Cerebellar nuclear complex (tissue), 1 donor: Measurements from ENCODE around the gene LTBR.
"Not testable (repeated sequence)": the region's sequence is repeated elsewhere in the genome, so short reads cannot be mapped to it uniquely, and the experiment has no call there.

Source experiments
- DNase-seq, 2 experiments: peaks; one replicate each; lab custom pipeline; 2025; lab: John Stamatoyannopoulos, UW

The LTBR gene

DNA sequence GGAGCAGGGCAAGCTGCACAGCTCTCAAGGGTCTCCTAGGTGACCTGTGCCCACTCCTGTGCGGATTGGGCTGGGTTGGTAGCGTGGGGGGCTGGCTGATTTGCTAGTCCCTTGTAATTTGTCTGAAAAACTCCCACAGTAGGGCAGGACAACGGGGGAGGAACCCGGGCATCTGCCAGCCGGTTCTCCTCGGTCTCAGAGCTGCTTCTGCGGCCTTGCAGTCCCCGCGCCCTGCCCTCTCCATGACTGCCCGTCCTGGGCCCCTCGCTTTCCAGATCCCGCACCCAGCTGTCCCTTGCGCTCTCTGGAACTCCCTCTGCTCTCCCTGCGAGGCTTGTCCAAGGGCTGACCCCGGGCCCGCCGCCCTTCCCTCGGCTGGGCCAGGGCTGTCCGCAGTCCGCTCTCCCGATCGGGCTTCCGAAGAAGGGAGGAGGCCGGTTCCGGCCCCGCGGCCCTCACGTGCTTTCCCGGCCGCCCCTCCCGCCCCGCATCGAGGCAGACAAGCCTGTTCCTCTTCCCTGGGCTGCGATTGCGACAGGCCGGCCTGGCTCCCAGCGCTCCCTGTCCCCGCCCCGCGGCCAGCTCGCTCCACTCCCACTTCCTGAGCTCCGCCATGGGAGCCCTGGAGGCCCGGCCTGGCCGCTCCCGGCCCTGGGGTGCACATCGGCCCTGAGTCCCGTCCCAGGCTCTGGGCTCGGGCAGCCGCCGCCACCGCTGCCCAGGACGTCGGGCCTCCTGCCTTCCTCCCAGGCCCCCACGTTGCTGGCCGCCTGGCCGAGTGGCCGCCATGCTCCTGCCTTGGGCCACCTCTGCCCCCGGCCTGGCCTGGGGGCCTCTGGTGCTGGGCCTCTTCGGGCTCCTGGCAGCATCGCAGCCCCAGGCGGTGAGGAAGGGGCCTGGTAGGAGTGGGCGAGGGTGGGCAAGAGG, at the start of gene LTBR:
Gene LTBR (plus strand): TSS at position 591 of the 927 bp plus-strand sequence. CDS start 197 bp downstream, at position 788.
- DNase-seq: no peak

DNA sequence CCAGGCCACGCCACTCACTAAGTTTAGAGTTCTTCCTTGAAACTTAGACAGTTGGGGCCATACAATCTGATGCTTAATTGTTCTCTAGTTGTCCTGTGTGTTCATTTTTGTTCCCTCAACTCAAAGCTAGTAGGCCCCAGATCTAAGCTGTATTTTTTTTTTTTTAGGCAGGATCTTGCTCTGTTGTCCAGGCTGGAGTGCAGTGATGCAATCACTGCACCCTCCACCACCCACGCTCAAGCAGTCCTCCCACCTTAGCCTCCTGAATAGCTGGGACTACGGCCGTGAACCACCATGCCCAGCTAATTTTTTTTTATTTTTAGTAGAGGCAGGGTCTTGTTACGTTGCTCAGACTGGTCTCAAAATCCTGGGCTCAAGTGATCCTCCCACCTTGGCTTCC, 49.6 kb upstream of the LTBR start:
- DNase-seq: no peak

DNA sequence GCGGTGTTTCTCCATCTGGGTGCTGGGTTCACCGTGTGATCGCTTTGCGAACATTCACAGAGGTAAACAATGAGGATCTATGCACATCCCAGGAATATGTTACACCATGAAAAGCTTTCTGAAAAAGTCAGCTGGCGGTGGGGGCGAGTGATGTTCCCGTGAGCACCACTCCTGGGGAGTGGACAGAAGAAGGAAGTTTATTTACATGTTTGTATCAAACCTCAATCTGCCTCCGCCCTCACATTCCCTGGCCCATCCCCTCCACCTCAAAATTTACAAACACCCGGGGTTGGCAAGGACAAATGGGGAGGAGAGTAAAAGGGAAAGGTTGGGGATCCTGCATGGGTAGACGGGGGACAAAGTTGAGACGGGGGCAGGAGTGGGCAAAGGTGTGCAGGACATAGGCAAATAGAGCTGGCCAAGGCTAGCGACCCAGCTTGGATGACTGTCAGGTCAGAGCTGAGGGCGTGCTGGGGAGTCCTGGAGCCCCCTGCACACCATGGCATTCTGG, 49.0 kb upstream of the LTBR start:
- no peak for DNase-seq

DNA sequence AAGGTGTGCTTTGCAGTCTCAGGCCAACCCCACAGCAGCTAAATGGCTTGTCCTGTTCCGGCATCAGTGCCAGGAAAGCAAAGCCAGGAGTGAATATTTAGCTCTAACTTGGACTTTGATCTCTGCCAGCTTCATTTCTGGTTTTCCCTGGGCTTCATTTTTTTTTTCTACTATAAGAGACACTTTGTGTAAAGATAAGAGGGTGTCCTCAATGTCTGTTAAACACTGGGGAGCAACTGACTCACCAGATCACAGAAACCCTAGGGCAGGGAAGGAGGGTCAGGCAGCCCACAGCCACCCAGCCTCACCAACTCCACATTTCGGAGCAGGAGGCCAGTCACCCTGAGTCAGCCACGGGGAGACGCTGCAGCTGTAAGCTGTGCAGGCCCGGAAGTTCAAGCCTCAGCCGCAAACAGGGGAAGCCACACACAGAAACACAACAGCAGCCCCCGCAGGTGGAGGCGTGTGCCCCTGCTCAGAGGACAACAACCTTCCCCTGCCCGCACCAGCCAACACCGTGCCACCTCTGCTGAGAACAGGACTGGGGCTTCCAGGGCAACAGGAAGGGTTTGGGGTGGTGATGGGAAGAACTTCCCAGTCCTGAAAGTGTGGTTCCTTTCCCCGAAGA, 48.4 kb upstream of the LTBR start:
- DNase-seq: no peak

- DNase-seq: no peak
Measured at GRCh38 chr12:6336079-6336888, 47.7 kb upstream of the LTBR start.

- no peak for DNase-seq
Measured at GRCh38 chr12:6336889-6337853, 46.8 kb upstream of the LTBR start.

DNA sequence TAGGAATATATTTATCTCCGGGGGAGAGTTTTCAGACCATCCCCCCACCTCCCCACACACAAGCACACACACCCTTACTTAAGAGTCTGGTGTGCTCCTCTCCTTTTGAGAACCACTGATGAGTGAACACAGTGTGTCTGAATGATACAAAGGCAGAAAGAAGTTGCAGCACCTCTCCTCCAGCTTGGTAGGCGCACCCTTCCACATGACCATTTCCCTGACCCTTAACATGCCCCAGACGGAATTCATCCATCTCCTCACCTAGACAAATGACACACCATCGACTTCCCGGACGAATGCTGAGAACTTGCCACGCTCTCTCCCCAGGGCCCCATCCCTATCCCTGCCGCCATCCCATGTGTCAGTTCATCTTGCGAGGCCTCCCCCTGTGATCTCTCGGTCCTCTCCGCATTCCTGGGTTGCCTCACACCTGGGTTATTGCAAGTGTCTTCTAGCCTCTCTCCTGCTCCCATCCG, 46.0 kb upstream of the LTBR start:
- DNase-seq: no peak

DNA sequence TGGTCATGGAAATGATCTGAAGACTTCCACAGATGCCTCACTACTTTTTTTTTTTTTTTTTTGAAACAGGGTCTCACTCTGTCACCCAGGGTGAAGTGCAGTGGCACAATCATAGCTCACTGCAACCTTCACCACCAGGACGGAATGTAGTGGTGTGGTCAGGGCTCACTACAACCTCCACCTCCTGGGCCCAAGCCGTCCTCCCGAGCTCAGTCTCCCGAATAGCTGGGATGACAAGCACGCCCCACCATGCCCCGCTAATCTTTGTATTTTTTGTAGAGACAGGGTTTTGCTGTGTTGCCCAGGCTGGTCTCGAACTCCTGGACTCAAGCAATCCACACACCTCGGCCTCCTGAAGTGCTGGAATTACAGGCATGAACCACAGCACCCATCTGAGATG, 45.4 kb upstream of the LTBR start:
- not testable (repeated sequence) for DNase-seq

DNA sequence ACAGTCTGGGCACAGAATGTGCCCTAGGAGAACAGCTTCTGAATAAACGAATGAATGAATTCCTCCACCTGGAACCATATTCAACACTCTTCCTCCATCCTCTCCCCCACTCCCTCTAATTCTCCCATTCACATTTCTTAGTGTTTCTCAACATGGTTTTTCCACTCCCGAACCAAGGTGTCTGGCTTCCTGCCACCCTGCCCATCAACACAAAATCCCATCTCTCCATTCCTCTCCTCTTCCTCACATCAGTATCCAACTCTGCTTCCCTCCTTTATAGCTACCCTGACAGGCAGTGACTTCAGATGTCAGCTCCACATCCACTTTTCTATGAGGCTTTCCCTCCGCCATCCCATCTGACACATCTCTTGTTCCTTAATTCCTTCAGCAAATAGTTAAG, 45.0 kb upstream of the LTBR start:
- DNase-seq: no peak

GRCh38 chr12:6340032-6340638, 43.8 kb upstream of the LTBR start:
- no peak for DNase-seq

DNA sequence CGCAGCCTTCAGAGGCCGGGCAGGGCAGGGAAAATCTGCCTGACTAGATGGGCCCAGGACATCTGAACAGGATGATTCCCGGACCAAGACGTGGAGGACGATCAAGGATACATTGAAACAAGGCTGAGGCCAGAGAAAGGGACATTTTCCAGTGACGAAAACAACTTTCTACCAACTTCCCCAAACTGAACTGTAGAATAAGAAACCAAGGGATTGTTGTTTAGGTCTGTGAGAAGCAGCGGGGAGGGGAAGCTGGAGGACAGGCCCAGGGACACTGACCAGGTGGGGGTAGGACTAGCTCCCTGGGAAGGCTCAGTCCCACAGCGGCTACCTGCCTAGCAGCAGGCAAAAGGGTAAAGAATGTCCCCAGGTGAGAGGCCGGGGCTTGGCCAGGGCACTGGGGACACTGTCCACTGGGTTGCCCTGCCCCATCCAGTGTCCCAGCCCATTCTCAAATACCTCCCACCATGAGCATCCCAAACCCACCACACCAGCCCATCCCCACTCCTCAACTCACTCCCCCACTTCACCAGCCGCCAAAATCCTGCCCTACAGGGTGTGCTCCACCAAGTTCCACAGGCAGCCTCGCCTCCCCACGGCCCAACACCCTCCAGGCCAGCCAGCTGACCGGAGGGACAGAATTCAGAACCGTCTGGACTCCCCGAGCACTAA, 43.1 kb upstream of the LTBR start:
- DNase-seq: no peak

DNA sequence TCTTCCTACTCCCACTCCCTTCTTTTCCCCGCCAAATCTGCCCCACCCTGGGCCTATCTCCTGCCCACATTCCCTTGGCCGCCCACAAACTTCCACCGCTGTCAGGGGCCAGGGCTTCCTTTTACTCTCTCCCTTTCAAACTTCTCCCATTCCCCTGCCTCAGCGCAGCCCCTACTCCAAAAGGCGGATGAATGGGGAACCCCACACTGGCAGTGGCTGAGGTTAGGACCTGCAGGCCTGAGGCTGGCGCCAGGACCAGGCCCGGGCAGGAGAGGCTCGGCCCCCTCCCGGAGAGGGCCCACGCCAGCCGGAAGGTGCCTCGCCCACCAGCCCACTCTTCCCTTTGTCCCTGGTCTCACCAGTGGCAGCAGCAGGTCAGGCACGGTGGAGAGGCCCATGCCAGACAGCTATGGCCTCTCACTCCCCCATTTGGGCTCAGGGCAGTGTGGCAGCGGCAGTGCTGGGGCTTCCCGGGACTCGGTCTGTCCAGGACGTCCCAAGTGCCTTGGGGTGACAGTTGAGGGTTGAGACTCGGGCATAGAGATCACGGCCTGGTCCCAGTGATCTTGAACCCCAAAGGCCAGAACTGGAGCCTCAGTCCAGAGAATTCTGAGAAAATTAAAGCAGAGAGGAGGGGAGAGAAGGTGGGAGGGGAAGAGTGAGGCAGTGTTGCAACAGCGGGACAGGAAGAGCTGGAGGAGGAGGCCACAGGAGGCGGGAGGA, 42.4 kb upstream of the LTBR start, which contains the start of gene TNFRSF1A:
Gene TNFRSF1A (minus strand): TSS at position 660 of the 723 bp plus-strand sequence. CDS start 262 bp downstream, at position 398.
- DNase-seq: no peak

GRCh38 chr12:6342140-6342889, 41.6 kb upstream of the LTBR start:
- no peak for DNase-seq

GRCh38 chr12:6343518-6343917, 40.4 kb upstream of the LTBR start:
- DNase-seq: no peak

- DNase-seq: not testable (repeated sequence)
Measured at GRCh38 chr12:6344101-6344660, 39.8 kb upstream of the LTBR start.

DNA sequence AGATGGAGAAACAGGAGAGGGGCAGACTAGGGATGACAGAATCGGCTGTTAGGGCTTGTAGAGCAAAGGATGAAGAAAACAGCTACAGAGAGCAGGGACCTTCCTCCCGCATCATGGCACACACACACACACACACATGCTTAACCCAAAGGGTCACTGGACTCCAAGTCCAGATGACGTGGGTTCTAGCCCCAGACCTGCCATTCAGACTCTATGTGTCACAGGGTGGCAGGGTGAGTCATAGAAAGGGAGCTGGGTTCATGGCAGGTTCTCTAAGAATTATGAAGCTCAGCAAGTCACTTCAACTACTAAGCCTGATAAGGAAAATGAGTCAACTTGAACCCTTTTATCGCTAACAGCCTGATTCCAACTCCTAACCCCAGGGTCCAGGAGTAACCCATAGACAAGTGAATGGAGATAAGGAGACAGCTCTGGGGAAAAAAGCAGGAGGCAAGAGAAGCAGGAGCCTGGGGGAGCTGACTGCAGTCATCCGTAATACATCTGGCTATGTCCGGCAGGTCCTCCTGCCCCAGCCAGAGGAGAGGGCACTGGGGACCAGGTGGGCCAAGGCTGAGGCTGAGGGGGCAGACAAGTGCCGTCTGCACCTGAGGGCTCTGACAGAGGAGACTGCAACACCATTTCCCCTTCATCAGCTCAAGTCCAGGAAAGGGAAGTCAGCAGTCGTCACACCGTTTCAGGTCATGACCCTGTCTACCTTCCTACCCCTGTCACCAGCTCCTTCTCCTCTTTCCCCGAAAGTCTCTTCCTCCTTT, 38.5 kb upstream of the LTBR start:
- no peak for DNase-seq

- DNase-seq: no peak
Measured at GRCh38 chr12:6346235-6346832, 37.6 kb upstream of the LTBR start.
